Gastrocnemius medialis (tissue), 4 donors: ENCODE results near the gene SLC1A4. TPM values are rescaled to one million over a fixed set of nuclear protein-coding genes. Genes with fewer than 3 reads are reported as not detected.
A peak's percentile ranks its signal among the peaks of the same experiment; 100 is the strongest.

ENCODE experiments used
- ATAC-seq, 2 donors: fragments of 150-250 bp; one replicate each; pipeline ENCODE4 v1.9.1; 2016
- DNase-seq, 2 donors: peaks; one replicate each; pipeline ENCODE4 v3.0.0-alpha.2; 2019
- H3K27ac ChIP-seq, 4 donors: fragments of 200-600 bp; sonication (generic); 1 replicate in 1 of 4; 2 replicates in 3 of 4; pipeline ENCODE4 v1.5.1; 2016 to 2018; ENCODE audit warnings: mild to moderate bottlenecking in 2 of 4, moderate library complexity in 1 of 4
- H3K27me3 ChIP-seq, 3 donors: fragments of 200-600 bp; sonication (generic) in 2 of 3; 1 replicate in 1 of 3; 2 replicates in 2 of 3; pipeline versions ENCODE4 v1.5.1 to v1.6.0; 2016 to 2019; ENCODE audit warnings: mild to moderate bottlenecking in 1 of 3, moderate library complexity in 1 of 3
- H3K36me3 ChIP-seq, 2 donors: fragments of 200-600 bp; sonication (generic) in 1 of 2; one replicate each; pipeline ENCODE4 v1.5.1; 2017 to 2018
- H3K4me1 ChIP-seq, 2 donors: fragments of 200-600 bp; sonication (generic) in 1 of 2; one replicate each; pipeline ENCODE4 v1.5.1; 2016 to 2017; ENCODE audit warnings: mild to moderate bottlenecking in 2 of 2
- H3K4me3 ChIP-seq, 4 donors: fragments of 200-600 bp; sonication (generic) in 3 of 4; 1 replicate in 1 of 4; 2 replicates in 3 of 4; pipeline ENCODE4 v1.5.1; 2016 to 2019; ENCODE audit warnings: mild to moderate bottlenecking in 2 of 4
- H3K9me3 ChIP-seq, 3 donors: fragments of 200-600 bp; sonication (generic) in 2 of 3; 1 replicate in 1 of 3; 2 replicates in 2 of 3; pipeline ENCODE4 v1.5.1; 2016 to 2019
- POLR2A ChIP-seq, 2 donors: fragments of 450-650 bp; IDR thresholded peaks; one replicate each; pipeline ENCODE4 v1.6.1; 2017; ENCODE audit warnings: antibody characterized with exemption in 2 of 2, mild to moderate bottlenecking in 2 of 2, moderate library complexity in 2 of 2
- in situ Hi-C, 4 donors: fragments of 200-750 bp; cut with MboI; loops; one replicate each; pipeline versions ENCODE4 v1.15.0 to v1.8.0; 2017; ENCODE audit warnings: low sequenced_read_pairs in 4 of 4
- intact Hi-C: fragments of 100-400 bp; cut with DNase I; formaldehyde crosslinking; loops from one replicate; pipeline ENCODE4 v1.15.1; 2023; ENCODE audit warnings: low total_unique reads
- total RNA-seq, 4 donors: library from RNA; depleted of rRNA; stranded (reverse); fragments of >200 nt; gene quantifications; one replicate each; pipeline versions ENCODE4 v1.1.0 to v1.2.3, GENCODE V29; 2016
- TF ChIP-seq, protein P1 (sequence below), 5 experiments: fragments of 450-650 bp in 3 of 5; fragments of 200-600 bp in 2 of 5; sonication (generic) in 2 of 5; IDR thresholded peaks in 4 of 5; conservative IDR thresholded peaks in 1 of 5; 1 replicate in 4 of 5; 2 replicates in 1 of 5; pipeline ENCODE4 v1.5.1; 2016 to 2019; ENCODE audit warnings: antibody characterized with exemption in 5 of 5, mild to moderate bottlenecking in 3 of 5, moderate library complexity in 3 of 5

SLC1A4 gene
- total RNA-seq, 4 donors from 2014 or later: 5.4 to 54.1 (median 14.1) TPM

DNA sequence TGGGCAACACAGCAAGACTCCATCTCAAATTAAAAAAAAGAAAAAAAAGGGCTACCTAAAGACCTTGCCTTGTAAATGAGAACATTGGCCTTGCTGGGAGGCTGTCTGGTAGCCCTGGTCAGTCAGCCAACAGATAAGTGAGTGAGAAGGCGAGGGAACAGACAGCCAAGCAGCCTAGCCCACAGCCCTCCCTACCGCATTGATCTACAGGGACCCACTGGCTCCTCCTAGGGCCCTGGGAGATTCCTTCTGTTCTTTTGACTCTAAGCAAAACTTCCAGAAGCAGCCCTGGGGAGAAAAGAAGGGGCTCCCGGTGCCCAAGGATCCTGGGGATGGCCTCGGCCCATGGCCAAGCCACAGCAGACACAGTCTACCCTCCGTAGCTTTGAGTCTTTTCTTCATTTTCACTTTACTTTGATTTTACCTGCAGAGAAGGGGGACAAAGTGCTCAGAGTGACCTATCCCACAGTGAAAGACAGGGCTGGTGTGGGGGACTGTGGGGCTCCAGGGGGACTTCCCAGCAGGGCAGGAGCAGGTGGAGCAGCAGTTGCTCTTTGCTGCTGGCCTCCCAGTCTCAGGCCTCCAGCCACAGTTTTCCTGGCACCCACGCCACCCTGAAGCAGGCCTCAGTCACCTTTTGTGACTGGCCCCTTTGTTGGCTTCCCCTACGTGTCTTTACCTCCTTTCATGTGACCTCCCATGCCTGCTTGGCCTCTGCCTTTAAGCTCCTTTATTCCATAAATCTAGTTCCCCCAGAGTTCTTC is 72.1 kb downstream of the SLC1A4 start:
- Histone ChIP-seq H3K27ac (peak overlapping the region; percentile 90 to 96 (median 92)), H3K36me3 (no peaks in the 10 kb centered on the region), H3K4me3 (no peak overlapping the region), H3K27me3 (no peaks in the 10 kb centered on the region), H3K9me3 (no peaks in the 10 kb centered on the region), H3K4me1 (peaks cover 90% of the 10 kb centered on the region in 2 donors)
- in situ Hi-C loops (loop anchor here in 3 of 4 donors (5.0 to 25.0 kb wide), 4 partner anchors 63 to 376 kb away; partner anchors contain the start of gene SPRED2 (in 1 of the 3)), intact Hi-C loops (loop anchor here (5.0 kb wide), 1 partner anchor 409 kb away; the partner anchor contains the start of gene SERTAD2)
- no peak for ATAC-seq
- no peak for DNase-seq
- no peak for TF ChIP-seq POLR2A (IDR thresholded peaks at IDR 0.05)

DNA sequence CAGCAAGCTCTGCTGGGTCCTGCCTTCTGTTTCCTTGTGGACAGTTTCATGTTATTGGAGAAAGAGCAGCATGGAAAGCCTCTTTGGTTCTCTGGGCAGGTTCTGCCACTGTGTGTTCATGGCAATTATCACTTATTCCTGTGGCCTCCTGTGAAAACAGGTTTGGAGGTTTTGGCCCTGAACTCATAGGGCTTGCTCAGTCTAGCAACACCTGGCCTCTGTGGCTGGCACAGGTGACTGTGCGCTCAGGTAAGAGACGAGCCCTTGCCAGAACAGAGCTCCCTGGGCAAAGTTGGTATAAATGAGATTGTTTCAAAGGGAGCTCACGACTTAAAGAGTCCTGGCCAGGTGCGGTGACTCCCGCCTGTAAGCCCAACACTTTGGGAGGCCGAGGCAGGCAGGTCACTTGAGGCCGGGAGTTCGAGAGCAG is 72.7 kb downstream of the SLC1A4 start:
- in situ Hi-C loops (loop anchor here in 3 of 4 donors (5.0 to 25.0 kb wide), 4 partner anchors 63 to 375 kb away; partner anchors contain the start of gene SPRED2 (in 1 of the 3)), intact Hi-C loops (loop anchor here (2.0 to 5.0 kb wide), 2 partner anchors 375 to 410 kb away; partner anchors contain the start of gene SERTAD2)
- Histone ChIP-seq H3K27me3 (no peaks in the 10 kb centered on the region), H3K4me1 (peaks cover 91 to 93% of the 10 kb centered on the region in 2 donors), H3K4me3 (no peak overlapping the region), H3K27ac (peak overlapping the region; percentile 90 to 96 (median 92)), H3K36me3 (no peaks in the 10 kb centered on the region), H3K9me3 (no peaks in the 10 kb centered on the region)
- DNase-seq (no peak), ATAC-seq (no peak)
- TF ChIP-seq POLR2A (IDR thresholded peaks at IDR 0.05): no peak
- TF ChIP-seq, protein P1, sequence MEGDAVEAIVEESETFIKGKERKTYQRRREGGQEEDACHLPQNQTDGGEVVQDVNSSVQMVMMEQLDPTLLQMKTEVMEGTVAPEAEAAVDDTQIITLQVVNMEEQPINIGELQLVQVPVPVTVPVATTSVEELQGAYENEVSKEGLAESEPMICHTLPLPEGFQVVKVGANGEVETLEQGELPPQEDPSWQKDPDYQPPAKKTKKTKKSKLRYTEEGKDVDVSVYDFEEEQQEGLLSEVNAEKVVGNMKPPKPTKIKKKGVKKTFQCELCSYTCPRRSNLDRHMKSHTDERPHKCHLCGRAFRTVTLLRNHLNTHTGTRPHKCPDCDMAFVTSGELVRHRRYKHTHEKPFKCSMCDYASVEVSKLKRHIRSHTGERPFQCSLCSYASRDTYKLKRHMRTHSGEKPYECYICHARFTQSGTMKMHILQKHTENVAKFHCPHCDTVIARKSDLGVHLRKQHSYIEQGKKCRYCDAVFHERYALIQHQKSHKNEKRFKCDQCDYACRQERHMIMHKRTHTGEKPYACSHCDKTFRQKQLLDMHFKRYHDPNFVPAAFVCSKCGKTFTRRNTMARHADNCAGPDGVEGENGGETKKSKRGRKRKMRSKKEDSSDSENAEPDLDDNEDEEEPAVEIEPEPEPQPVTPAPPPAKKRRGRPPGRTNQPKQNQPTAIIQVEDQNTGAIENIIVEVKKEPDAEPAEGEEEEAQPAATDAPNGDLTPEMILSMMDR (IDR thresholded peaks at IDR 0.05 in 4 of 5, conservative IDR thresholded peaks at IDR 0.05 in 1 of 5): no peak

DNA sequence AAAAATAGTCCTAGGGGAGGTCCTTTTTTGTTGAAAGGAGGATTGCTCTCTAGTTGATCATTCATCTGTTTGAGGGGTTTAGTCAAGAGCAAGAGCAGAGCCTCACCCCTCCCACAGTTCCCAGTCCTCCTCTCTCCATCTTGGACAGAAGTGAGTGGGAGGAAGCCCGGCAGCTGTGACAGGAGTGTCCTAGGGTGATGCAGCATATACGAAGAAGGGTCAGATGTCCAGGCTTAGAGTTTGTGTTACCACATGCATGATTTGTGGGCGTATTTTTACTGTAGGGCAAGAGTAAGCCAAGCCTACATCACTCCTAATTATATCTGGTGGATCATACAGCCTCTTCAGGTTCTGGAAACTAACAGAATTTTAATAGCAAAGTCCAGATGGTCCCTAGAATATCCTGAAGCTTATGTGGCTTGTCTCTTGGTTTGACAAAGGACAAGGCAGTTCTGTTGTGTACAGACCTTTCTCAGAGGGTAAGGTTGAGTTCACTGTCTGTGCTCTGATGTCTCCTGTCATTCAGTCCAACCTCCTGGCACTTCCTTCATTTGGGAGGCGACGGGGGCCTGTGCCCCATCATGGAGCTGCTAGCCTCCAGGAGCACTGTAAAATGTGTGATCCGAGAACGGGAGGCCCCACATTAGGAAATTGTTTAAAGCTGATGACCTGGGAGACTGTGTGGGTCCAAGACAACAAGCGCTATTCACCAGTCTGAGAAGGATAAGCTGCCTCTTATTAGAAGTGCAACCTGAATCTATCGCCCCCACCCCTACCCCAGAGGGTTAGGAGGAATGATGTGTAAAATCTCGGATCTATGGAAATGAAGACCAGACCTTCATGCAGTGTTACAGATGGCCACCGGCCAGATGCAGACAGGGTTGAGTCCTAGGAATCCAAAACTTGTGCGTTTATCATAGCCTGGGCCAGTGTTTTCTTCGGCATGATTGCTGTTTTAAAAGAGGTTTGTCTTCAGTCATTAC is 73.9 kb downstream of the SLC1A4 start:
- ATAC-seq: peak; percentile 79 to 82
- peaks cover 93 to 95% of the 10 kb centered on the region in 2 donors for H3K4me1 ChIP-seq

DNA sequence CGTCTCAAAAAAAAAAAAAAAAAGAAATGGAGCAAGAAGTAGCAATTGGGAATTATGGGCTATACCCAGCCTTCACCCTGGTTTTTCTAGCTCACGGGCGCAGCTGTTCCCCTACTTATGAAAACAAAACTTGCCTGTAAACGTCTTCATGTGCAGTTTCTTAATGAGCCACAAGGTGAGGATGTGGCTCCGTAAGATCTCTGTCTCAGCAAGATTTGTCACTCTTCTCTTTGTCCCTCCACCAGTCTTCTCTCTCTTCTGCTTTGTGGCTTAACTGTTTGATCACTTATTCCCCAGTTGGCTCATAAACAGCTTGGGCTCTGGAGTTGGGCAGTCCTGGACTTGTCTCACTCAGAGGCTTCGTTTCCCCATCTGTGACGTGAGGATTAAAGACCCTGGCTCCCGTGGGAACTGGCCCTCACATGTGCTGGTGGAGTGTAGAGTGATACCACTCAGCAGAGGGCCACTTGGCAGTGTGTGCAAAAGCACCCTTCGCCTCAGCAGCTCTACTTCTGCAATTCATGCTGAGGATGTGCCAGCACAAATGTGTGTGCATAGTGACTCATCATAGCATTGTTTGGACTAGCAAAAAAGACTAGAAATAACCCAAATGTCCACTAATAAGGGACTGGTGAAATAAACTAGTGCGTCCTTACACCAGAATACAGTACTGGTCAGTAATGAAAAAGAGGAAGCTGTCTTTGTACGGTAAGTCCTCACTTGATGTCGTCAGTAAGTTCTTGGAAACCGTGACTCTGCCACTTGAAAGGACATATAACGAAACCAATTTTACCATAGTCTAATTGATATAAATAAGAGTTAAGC is 75.7 kb downstream of the SLC1A4 start:
- peaks cover 93 to 95% of the 10 kb centered on the region in 2 donors for H3K4me1 ChIP-seq
- peak overlapping the region in 3 of 4 donors; percentile 3 to 34 (median 23) for H3K4me3 ChIP-seq
- in situ Hi-C loops: loop anchor here in 3 of 4 donors (5.0 to 25.0 kb wide), 4 partner anchors 60 to 372 kb away; partner anchors contain the start of gene SPRED2 (in 1 of the 3)
- no peaks in the 10 kb centered on the region for H3K36me3 ChIP-seq
- intact Hi-C loops: loop anchor here (1.0 to 5.0 kb wide), 3 partner anchors 65 to 413 kb away; partner anchors contain the start of genes RAB1A and SERTAD2
- TF ChIP-seq, protein P1 (IDR thresholded peaks at IDR 0.05 in 4 of 5, conservative IDR thresholded peaks at IDR 0.05 in 1 of 5): peak; percentile 76 to 90 (median 83)
- TF ChIP-seq POLR2A (IDR thresholded peaks at IDR 0.05): peak; percentile 10 to 56
- peak; percentile 50 to 78 for DNase-seq
- no peaks in the 10 kb centered on the region for H3K27me3 ChIP-seq
- peak; percentile 60 to 73 for ATAC-seq
- no peaks in the 10 kb centered on the region for H3K9me3 ChIP-seq
- H3K27ac ChIP-seq: peak overlapping the region; percentile 90 to 96 (median 92)

More for the DNA sequence above, 73.9 kb downstream of the SLC1A4 start:
- H3K36me3 ChIP-seq: no peaks in the 10 kb centered on the region
- in situ Hi-C loops: loop anchor here in 3 of 4 donors (5.0 to 25.0 kb wide), 4 partner anchors 62 to 374 kb away; partner anchors contain the start of gene SPRED2 (in 1 of the 3)
- peak overlapping the region; percentile 90 to 96 (median 92) for H3K27ac ChIP-seq
- TF ChIP-seq, protein P1 (IDR thresholded peaks at IDR 0.05 in 4 of 5, conservative IDR thresholded peaks at IDR 0.05 in 1 of 5): no peak
- TF ChIP-seq POLR2A (IDR thresholded peaks at IDR 0.05): peak; percentile 69 to 77
- intact Hi-C loops: loop anchor here (2.0 to 5.0 kb wide), 2 partner anchors 374 to 411 kb away; partner anchors contain the start of gene SERTAD2
- peak; percentile 74 to 83 for DNase-seq
- H3K4me3 ChIP-seq: peak overlapping the region in 3 of 4 donors; percentile 0 to 9 (median 5)
- H3K27me3 ChIP-seq: no peaks in the 10 kb centered on the region
- H3K9me3 ChIP-seq: no peaks in the 10 kb centered on the region
